ENCODE measurements around the gene FBXL19. TPM values are rescaled to one million over a fixed set of nuclear protein-coding genes. Genes with fewer than 3 reads are reported as not detected.

Gene FBXL19
- total and polyA plus RNA-seq, 2 donors (not counting 1 experiment from before 2014, with no cell fraction given): 9.0 to 25.0 TPM

DNA sequence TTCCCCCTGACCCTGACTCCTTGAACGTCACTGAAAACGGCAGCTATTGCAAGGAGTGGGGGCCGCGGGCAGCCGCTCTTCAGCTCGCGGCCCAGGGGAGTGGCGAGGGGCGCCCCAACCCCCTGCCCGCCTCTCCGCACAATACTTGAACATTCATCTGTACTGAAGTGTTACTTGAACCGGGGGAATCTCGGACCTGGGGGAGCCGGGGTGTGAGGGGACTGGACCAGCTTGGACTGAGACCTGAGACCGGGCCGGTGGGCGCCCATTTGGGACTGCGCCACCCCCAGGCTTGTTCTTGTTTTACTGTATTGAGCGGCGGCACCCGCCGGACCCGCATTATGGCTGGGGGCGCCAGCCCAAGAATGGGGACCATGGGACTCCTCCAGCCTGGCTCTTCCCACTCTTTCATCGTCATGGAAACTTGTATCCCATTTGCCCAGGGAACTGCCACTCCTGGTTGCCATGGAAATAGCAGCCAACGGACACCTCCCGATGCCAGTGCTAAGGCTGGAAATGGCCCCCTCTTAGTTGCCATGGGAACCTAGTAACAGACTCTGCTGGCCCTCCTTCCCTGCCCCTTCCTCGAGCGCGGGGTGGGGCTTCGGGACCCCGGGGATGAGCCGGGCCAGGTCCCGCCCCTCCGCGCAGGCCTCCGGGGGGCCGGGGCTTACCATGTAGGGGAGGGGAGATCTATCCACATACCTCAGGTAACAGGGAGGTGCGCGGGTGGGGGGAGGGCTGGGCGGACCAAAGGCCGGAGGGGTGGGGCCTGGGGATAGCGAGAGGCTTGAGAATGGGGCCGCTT is 24.7 kb downstream of the FBXL19 start:
- Histone ChIP-seq H3K9ac (ENCODE audit: low read length) (peak overlapping the region; percentile 81), H3K27ac (ENCODE audit: low read length in 2 of 2) (peak overlapping the region; percentile 61 to 78), H2AFZ (ENCODE audit: insufficient read depth, low read depth, low read length, poor library complexity, severe bottlenecking) (peak overlapping the region; percentile 84), H3K36me3 (replicated peaks in 1 of 2; ENCODE audit: control extremely low read depth in 1 of 2, control insufficient read depth in 1 of 2, extremely low read depth in 1 of 2, insufficient read depth in 2 of 2, low read length in 1 of 2) (peaks cover 0 to 6% of the 10 kb centered on the region in 2 experiments), H3K4me3 (ENCODE audit: control extremely low read depth in 1 of 5, extremely low read depth in 1 of 5, insufficient read depth in 1 of 5, low read depth in 2 of 5, low read length in 4 of 5) (peak overlapping the region in 4 of 5 experiments; percentile 60 to 93 (median 80)), H3K4me1 (ENCODE audit: control insufficient read depth in 2 of 2, insufficient read depth in 2 of 2, low read length in 2 of 2) (peaks cover 14 to 31% of the 10 kb centered on the region in 2 donors), H4K20me1 (ENCODE audit: control insufficient read depth, insufficient read depth, low read length, poor library complexity, severe bottlenecking) (peaks cover 20% of the 10 kb centered on the region), H3K4me2 (replicated peaks; ENCODE audit: low read depth, low read length, poor library complexity, severe bottlenecking) (peak overlapping the region; percentile 94), H3K9me3 (ENCODE audit: control extremely low read depth in 1 of 3, control insufficient read depth in 2 of 3, insufficient read depth in 1 of 3, low read length in 2 of 3) (no peaks in the 10 kb centered on the region), H3K27me3 (replicated peaks in 1 of 4; ENCODE audit: control extremely low read depth in 1 of 4, control insufficient read depth in 3 of 4, insufficient read depth in 4 of 4, low read length in 3 of 4) (no peaks in the 10 kb centered on the region), H3K79me2 (ENCODE audit: control insufficient read depth, insufficient read depth, low read length) (peaks cover 29% of the 10 kb centered on the region)
- ChIA-PET CTCF (no interaction called here), POLR2A (interaction anchor here (0.6 kb wide), 1 partner anchor 376 kb away, joined by 3 read pairs; no protein-coding TSS in a partner anchor)
- TF ChIP-seq, protein P1, sequence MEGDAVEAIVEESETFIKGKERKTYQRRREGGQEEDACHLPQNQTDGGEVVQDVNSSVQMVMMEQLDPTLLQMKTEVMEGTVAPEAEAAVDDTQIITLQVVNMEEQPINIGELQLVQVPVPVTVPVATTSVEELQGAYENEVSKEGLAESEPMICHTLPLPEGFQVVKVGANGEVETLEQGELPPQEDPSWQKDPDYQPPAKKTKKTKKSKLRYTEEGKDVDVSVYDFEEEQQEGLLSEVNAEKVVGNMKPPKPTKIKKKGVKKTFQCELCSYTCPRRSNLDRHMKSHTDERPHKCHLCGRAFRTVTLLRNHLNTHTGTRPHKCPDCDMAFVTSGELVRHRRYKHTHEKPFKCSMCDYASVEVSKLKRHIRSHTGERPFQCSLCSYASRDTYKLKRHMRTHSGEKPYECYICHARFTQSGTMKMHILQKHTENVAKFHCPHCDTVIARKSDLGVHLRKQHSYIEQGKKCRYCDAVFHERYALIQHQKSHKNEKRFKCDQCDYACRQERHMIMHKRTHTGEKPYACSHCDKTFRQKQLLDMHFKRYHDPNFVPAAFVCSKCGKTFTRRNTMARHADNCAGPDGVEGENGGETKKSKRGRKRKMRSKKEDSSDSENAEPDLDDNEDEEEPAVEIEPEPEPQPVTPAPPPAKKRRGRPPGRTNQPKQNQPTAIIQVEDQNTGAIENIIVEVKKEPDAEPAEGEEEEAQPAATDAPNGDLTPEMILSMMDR (IDR thresholded peaks at IDR 0.05): no peak
- TF ChIP-seq EZH2 (IDR thresholded peaks at IDR 0.05; ENCODE audit: borderline replicate concordance, insufficient read depth, low read depth, low read length, poor library complexity, severe bottlenecking): no peak
- H3K27ac Mint-ChIP-seq: peak overlapping the region; percentile 89
- no peaks in the 10 kb centered on the region for H3K9me3 Mint-ChIP-seq (ENCODE audit: insufficient read depth)
- peak overlapping the region; percentile 95 for H3K4me3 Mint-ChIP-seq
- no peaks in the 10 kb centered on the region for H3K27me3 Mint-ChIP-seq
- ATAC-seq (ENCODE audit: low read depth) (peak; percentile 25), DNase-seq (peak; percentile 60)
- H3K4me1 Mint-ChIP-seq: peaks cover 21% of the 10 kb centered on the region
- 82% methylated on average over 18 of the region's 44 CpGs for WGBS (ENCODE audit: insufficient coverage)
- intact Hi-C loops (cut with micrococcal nuclease): loop anchor here (2.0 to 5.0 kb wide), 3 partner anchors 25 to 921 kb away; partner anchors contain the start of genes CFAP119, FBXL19 and RNF40

All from B cell (primary cell).